GM23338 (cell line): Measurements from ENCODE around the gene TOR1AIP1.

Experiments used
- CTCF ChIP-seq, 2 experiments: fragments of 200-600 bp in 1 of 2; sonication (generic) in 1 of 2; conservative IDR thresholded peaks; 2 replicates each; pipeline versions ENCODE4 v1.5.1 to v1.6.1; 2016 to 2017; ENCODE audit warnings: antibody characterized with exemption in 2 of 2, low read depth in 2 of 2, mild to moderate bottlenecking in 2 of 2, moderate library complexity in 1 of 2
- EZH2 ChIP-seq: fragments of 200-600 bp; sonication (generic); IDR thresholded peaks from one replicate; pipeline ENCODE4 v1.8.0; 2017; ENCODE audit warnings: antibody characterized with exemption, mild to moderate bottlenecking, low read depth; ENCODE audit not compliant: unreplicated experiment
- EZH2phosphoT487 ChIP-seq: fragments of 200-600 bp; sonication (generic); IDR thresholded peaks from one replicate; pipeline ENCODE4 v1.8.1; 2018; ENCODE audit warnings: antibody characterized with exemption; ENCODE audit not compliant: unreplicated experiment
- JUNB ChIP-seq: IDR thresholded peaks from one replicate; pipeline ENCODE4 v1.6.1; 2016; ENCODE audit warnings: antibody characterized with exemption; ENCODE audit not compliant: unreplicated experiment
- POLR2AphosphoS5 ChIP-seq: IDR thresholded peaks from 2 replicates; pipeline ENCODE4 v1.6.1; 2016; ENCODE audit warnings: antibody characterized with exemption, low read depth
- STAT1 ChIP-seq: IDR thresholded peaks from one replicate; pipeline ENCODE4 v1.6.1; 2016; ENCODE audit warnings: antibody characterized with exemption; ENCODE audit not compliant: unreplicated experiment
- ZNF114 ChIP-seq: fragments of 250-450 bp; sonication (Bioruptor Pico); IDR thresholded peaks from 2 replicates; pipeline ENCODE4 v1.5.0; 2020; ENCODE audit warnings: mild to moderate bottlenecking, moderate library complexity
- ZNF331 ChIP-seq: fragments of 250-450 bp; sonication (Bioruptor Pico); IDR thresholded peaks from 2 replicates; pipeline ENCODE4 v1.5.0; 2020; ENCODE audit warnings: low read depth, mild to moderate bottlenecking, moderate library complexity
- TF ChIP-seq, protein P1 (sequence below): IDR thresholded peaks from one replicate; pipeline ENCODE4 v1.6.1; 2018; ENCODE audit warnings: antibody characterized with exemption; ENCODE audit not compliant: unreplicated experiment

GRCh38 chr1:179873438-179873851 is 8.6 kb upstream of the TOR1AIP1 start:
- TF ChIP-seq EZH2 (no peak), EZH2phosphoT487 (no peak), CTCF (conservative IDR thresholded peaks at IDR 0.05; ENCODE audit: low read depth in 2 of 2) (no peak), POLR2AphosphoS5 (no peak), JUNB (no peak), ZNF114 (no peak), STAT1 (no peak), ZNF331 (CRISPR knock-in tag) (no peak)
- TF ChIP-seq, protein P1, sequence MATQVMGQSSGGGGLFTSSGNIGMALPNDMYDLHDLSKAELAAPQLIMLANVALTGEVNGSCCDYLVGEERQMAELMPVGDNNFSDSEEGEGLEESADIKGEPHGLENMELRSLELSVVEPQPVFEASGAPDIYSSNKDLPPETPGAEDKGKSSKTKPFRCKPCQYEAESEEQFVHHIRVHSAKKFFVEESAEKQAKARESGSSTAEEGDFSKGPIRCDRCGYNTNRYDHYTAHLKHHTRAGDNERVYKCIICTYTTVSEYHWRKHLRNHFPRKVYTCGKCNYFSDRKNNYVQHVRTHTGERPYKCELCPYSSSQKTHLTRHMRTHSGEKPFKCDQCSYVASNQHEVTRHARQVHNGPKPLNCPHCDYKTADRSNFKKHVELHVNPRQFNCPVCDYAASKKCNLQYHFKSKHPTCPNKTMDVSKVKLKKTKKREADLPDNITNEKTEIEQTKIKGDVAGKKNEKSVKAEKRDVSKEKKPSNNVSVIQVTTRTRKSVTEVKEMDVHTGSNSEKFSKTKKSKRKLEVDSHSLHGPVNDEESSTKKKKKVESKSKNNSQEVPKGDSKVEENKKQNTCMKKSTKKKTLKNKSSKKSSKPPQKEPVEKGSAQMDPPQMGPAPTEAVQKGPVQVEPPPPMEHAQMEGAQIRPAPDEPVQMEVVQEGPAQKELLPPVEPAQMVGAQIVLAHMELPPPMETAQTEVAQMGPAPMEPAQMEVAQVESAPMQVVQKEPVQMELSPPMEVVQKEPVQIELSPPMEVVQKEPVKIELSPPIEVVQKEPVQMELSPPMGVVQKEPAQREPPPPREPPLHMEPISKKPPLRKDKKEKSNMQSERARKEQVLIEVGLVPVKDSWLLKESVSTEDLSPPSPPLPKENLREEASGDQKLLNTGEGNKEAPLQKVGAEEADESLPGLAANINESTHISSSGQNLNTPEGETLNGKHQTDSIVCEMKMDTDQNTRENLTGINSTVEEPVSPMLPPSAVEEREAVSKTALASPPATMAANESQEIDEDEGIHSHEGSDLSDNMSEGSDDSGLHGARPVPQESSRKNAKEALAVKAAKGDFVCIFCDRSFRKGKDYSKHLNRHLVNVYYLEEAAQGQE = no peak
